PFSK-1 (cell line): ENCODE results near the gene BIK.

ENCODE experiments used
- FOXP2 ChIP-seq: optimal IDR thresholded peaks from 2 replicates; pipeline ENCODE3; 2011; ENCODE audit warnings: borderline replicate concordance, control low read depth, inconsistent platforms; ENCODE audit not compliant: insufficient read depth; ENCODE audit errors: extremely low read length, extremely low read depth
- POLR2AphosphoS5 ChIP-seq: IDR thresholded peaks from 2 replicates; pipeline ENCODE4 v1.6.1; 2012; ENCODE audit warnings: low read depth, mild to moderate bottlenecking, control low read depth, low read length, moderate library complexity
- SIN3A ChIP-seq: IDR thresholded peaks from 2 replicates; pipeline ENCODE4 v1.6.1; 2012; ENCODE audit warnings: mild to moderate bottlenecking, low read length, moderate library complexity, borderline replicate concordance; ENCODE audit not compliant: insufficient read depth
- TAF1 ChIP-seq: IDR thresholded peaks from 2 replicates; pipeline ENCODE4 v1.6.1; 2012; ENCODE audit warnings: low read length, control low read depth, borderline replicate concordance; ENCODE audit not compliant: insufficient read depth
- TF ChIP-seq, protein P1 (sequence below), 2 experiments: IDR thresholded peaks; 2 replicates each; pipeline versions ENCODE4 v1.6.1 to v1.8.0; 2011 to 2012; ENCODE audit warnings: low read depth in 2 of 2, low read length in 2 of 2, control low read depth in 1 of 2, inconsistent platforms in 1 of 2, mild to moderate bottlenecking in 1 of 2, moderate library complexity in 1 of 2; ENCODE audit not compliant: insufficient read depth in 1 of 2

Gene BIK

DNA sequence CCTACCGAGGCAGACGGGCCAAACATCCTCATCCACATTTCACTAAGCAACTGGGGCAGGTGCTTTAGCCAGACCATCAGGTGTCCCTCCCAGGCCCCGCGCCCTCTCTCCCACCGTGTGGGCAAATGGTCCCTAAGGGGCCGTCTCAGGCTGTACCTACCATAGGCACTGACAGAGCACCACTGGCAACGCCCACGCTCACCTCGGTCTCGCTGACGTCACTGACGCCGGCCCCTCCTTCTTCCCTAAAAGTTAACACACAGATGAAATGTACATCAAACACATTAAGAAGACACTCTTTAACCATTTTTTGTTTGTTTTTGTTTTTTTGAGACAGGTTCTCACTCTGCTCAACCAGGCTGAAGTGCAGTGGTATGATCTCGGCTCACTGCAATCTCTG is 30.8 kb upstream of the BIK start:
- no peak for TF ChIP-seq FOXP2
- TF ChIP-seq SIN3A: no peak
- TF ChIP-seq TAF1: no peak
- TF ChIP-seq, protein P1, sequence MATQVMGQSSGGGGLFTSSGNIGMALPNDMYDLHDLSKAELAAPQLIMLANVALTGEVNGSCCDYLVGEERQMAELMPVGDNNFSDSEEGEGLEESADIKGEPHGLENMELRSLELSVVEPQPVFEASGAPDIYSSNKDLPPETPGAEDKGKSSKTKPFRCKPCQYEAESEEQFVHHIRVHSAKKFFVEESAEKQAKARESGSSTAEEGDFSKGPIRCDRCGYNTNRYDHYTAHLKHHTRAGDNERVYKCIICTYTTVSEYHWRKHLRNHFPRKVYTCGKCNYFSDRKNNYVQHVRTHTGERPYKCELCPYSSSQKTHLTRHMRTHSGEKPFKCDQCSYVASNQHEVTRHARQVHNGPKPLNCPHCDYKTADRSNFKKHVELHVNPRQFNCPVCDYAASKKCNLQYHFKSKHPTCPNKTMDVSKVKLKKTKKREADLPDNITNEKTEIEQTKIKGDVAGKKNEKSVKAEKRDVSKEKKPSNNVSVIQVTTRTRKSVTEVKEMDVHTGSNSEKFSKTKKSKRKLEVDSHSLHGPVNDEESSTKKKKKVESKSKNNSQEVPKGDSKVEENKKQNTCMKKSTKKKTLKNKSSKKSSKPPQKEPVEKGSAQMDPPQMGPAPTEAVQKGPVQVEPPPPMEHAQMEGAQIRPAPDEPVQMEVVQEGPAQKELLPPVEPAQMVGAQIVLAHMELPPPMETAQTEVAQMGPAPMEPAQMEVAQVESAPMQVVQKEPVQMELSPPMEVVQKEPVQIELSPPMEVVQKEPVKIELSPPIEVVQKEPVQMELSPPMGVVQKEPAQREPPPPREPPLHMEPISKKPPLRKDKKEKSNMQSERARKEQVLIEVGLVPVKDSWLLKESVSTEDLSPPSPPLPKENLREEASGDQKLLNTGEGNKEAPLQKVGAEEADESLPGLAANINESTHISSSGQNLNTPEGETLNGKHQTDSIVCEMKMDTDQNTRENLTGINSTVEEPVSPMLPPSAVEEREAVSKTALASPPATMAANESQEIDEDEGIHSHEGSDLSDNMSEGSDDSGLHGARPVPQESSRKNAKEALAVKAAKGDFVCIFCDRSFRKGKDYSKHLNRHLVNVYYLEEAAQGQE (IDR thresholded peaks at IDR 0.05; ENCODE audit: insufficient read depth in 1 of 2, low read depth in 2 of 2, low read length in 2 of 2): no peak
- no peak for TF ChIP-seq POLR2AphosphoS5

DNA sequence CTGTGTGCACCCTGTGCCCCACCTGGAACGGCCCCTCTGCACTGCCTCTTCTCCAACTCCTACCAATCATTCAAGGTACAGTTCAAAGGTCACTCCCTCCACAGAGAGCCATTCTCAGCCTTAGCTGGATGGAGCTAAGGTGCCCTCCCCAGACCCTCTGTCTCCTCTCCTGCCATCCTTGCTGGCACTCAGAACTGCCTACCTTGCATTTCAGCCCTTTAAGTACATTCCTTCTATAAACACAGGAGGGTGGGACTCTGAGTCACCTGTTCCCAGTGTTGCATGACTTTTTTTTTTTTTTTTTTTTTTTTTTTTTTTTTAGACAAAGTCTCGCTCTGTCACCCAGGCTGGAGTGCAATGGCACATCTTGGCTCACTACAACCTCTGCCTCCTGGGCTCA is 29.9 kb upstream of the BIK start:
- TF ChIP-seq, protein P1 (IDR thresholded peaks at IDR 0.05; ENCODE audit: insufficient read depth in 1 of 2, low read depth in 2 of 2, low read length in 2 of 2): no peak
- TF ChIP-seq FOXP2 (no peak), SIN3A (no peak), POLR2AphosphoS5 (no peak), TAF1 (no peak)

DNA sequence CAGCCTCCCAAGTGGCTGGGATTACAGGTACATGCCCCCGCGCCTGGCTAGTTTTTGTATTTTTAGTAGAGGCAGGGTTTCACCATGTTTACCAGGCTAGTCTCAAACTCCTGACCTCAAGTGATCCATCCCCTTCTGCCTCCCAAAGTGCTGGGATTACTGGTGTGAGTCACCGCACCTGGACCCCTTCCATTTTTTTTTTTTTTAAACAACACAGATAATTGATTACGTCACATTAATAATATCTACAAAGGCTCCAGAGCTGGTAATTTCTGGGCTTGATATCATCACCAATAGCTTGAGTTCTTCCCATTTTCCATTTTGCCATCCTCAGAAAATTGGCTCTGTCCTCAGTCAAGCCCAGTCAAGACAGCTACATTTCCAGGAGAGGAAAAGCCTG is 28.6 kb upstream of the BIK start:
- TF ChIP-seq TAF1 (no peak), POLR2AphosphoS5 (no peak), FOXP2 (no peak)
- TF ChIP-seq, protein P1 (IDR thresholded peaks at IDR 0.05; ENCODE audit: insufficient read depth in 1 of 2, low read depth in 2 of 2, low read length in 2 of 2): no peak

DNA sequence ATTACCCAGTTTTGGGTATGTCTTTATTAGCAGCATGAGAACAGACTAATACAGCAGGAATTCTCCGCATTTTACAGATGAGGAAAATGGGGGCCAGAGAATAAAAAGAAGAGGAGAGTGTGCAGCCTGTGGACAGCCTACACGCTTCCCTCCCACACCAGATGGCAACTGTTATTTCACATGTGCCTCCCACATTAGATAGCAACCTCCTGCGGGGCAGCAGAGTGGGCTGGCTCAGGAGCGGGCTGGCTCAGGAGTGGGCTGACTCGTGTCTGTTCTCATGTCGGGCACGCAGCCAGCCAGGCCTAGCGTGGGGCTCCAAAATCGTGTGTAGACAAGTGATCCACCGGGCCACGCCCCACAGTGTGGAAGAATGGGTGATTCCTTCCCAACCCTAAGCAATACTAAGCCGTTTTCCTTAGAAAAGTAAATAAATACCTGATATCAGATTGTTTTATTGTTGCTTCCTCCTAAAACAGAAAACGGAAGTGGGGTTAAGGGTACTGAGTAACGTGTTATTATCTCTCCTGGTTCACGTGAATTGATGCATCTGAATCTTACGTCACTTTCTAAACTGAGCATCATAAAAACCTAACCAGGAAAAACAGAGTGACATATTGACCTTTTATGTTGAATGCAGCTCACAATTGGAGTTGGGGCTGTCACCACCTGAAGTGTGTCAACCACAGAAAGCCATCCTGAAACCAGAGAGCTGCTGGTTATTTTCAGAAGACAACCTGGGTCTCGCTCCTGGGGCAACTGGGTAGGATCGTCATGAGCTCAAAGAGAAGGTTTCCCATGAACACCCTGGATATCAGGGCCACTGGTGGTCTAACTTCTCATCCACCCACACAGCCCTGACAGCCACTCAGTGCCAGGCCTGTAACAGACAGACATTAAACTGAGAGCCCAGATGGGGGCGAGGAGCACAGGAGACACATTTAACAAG is 24.6 kb upstream of the BIK start:
- TF ChIP-seq FOXP2 (no peak), POLR2AphosphoS5 (no peak), TAF1 (no peak), SIN3A (no peak)
- TF ChIP-seq, protein P1 (IDR thresholded peaks at IDR 0.05; ENCODE audit: insufficient read depth in 1 of 2, low read depth in 2 of 2, low read length in 2 of 2): no peak

DNA sequence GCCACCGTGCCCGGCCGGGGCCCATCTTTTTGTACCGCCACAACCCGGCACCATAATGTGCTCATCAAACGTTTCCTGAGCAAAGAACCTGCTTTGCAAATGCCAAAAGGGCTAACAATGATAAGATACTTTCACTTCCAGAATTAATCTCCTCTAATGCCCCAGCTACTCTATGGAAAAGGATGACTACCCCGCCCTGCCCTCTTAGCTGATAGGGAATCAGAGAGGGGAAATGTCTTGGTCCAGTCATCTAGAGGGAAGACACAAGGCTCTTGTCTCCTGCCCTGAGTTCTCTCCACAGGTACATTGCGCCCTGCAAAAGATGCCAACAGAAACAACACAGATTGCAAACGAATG is 21.9 kb upstream of the BIK start:
- no peak for TF ChIP-seq POLR2AphosphoS5
- TF ChIP-seq SIN3A: no peak
- no peak for TF ChIP-seq TAF1
